ENCODE measurements around the gene HPS6.

The HPS6 gene

DNA sequence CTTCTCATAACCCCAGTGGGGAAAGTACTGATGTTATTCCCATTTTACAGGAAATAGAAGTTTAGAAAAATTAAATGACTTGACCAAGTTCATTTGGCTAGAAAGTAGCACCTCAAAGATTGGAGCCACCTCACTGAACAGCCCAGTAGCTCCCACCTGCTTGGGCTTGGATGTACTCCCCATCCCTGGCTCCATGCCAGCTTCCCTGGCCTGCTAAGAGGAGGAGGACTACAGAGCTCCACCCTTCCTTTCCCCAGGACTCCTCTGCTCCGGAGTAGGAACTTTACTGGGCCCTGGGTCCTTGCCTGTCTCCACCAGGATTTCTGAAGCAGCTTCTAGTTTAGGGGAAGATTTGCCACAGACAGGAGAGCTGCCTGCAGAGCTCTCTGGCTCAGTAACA lies 3.1 kb downstream of the HPS6 start:
- ATAC-seq = no peak
- no peak for TF ChIP-seq GLIS3 (CRISPR knock-in tag; IDR thresholded peaks at IDR 0.05)
- TF ChIP-seq, protein P1, sequence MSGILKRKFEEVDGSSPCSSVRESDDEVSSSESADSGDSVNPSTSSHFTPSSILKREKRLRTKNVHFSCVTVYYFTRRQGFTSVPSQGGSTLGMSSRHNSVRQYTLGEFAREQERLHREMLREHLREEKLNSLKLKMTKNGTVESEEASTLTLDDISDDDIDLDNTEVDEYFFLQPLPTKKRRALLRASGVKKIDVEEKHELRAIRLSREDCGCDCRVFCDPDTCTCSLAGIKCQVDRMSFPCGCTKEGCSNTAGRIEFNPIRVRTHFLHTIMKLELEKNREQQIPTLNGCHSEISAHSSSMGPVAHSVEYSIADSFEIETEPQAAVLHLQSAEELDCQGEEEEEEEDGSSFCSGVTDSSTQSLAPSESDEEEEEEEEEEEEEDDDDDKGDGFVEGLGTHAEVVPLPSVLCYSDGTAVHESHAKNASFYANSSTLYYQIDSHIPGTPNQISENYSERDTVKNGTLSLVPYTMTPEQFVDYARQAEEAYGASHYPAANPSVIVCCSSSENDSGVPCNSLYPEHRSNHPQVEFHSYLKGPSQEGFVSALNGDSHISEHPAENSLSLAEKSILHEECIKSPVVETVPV (CRISPR knock-in tag; IDR thresholded peaks at IDR 0.05) = no peak
- no peak for TF ChIP-seq ZFP3 (CRISPR knock-in tag; IDR thresholded peaks at IDR 0.05)
- TF ChIP-seq ZNF8 (CRISPR knock-in tag; IDR thresholded peaks at IDR 0.05) = no peak
- no peak for TF ChIP-seq ZC3H10 (CRISPR knock-in tag; IDR thresholded peaks at IDR 0.05)
- TF ChIP-seq ISL1 (CRISPR knock-in tag; IDR thresholded peaks at IDR 0.05) = no peak
- no peak for TF ChIP-seq SNAI2 (CRISPR knock-in tag; IDR thresholded peaks at IDR 0.05)
- no peak for TF ChIP-seq PPARA (CRISPR knock-in tag; IDR thresholded peaks at IDR 0.05; ENCODE audit: borderline replicate concordance)
- no peak for TF ChIP-seq CSDC2 (CRISPR knock-in tag; IDR thresholded peaks at IDR 0.05)
- TF ChIP-seq OSR1 (CRISPR knock-in tag; IDR thresholded peaks at IDR 0.05) = no peak
- TF ChIP-seq, protein P2, sequence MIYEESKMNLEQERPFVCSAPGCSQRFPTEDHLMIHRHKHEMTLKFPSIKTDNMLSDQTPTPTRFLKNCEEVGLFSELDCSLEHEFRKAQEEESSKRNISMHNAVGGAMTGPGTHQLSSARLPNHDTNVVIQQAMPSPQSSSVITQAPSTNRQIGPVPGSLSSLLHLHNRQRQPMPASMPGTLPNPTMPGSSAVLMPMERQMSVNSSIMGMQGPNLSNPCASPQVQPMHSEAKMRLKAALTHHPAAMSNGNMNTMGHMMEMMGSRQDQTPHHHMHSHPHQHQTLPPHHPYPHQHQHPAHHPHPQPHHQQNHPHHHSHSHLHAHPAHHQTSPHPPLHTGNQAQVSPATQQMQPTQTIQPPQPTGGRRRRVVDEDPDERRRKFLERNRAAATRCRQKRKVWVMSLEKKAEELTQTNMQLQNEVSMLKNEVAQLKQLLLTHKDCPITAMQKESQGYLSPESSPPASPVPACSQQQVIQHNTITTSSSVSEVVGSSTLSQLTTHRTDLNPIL (CRISPR knock-in tag; IDR thresholded peaks at IDR 0.05; ENCODE audit: low read depth) = no peak
- TF ChIP-seq ZFP30 (CRISPR knock-in tag; IDR thresholded peaks at IDR 0.05) = no peak
- TF ChIP-seq, protein P3, sequence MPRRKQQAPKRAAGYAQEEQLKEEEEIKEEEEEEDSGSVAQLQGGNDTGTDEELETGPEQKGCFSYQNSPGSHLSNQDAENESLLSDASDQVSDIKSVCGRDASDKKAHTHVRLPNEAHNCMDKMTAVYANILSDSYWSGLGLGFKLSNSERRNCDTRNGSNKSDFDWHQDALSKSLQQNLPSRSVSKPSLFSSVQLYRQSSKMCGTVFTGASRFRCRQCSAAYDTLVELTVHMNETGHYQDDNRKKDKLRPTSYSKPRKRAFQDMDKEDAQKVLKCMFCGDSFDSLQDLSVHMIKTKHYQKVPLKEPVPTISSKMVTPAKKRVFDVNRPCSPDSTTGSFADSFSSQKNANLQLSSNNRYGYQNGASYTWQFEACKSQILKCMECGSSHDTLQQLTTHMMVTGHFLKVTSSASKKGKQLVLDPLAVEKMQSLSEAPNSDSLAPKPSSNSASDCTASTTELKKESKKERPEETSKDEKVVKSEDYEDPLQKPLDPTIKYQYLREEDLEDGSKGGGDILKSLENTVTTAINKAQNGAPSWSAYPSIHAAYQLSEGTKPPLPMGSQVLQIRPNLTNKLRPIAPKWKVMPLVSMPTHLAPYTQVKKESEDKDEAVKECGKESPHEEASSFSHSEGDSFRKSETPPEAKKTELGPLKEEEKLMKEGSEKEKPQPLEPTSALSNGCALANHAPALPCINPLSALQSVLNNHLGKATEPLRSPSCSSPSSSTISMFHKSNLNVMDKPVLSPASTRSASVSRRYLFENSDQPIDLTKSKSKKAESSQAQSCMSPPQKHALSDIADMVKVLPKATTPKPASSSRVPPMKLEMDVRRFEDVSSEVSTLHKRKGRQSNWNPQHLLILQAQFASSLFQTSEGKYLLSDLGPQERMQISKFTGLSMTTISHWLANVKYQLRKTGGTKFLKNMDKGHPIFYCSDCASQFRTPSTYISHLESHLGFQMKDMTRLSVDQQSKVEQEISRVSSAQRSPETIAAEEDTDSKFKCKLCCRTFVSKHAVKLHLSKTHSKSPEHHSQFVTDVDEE (CRISPR knock-in tag; IDR thresholded peaks at IDR 0.05) = no peak

DNA sequence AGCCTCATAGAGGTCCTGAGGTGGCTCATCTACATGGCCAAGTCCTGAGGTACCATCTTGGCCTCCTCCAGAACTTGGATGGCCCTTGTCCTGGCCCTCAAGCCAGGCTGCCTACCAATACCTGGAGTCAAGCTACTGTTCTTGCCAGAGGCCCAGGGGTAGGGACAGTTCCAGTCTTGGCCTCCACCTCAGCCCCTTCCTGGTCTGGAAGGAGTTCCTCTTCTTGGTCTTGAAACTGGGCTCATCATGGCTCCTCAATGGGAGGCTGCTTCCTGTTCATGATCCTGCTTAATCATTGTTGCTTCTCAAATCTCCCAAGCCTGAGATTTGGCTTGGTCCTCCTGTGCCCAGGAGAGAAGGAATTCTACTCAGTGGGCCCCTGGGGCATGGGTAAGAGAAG lies 3.9 kb downstream of the HPS6 start:
- ATAC-seq = no peak

DNA sequence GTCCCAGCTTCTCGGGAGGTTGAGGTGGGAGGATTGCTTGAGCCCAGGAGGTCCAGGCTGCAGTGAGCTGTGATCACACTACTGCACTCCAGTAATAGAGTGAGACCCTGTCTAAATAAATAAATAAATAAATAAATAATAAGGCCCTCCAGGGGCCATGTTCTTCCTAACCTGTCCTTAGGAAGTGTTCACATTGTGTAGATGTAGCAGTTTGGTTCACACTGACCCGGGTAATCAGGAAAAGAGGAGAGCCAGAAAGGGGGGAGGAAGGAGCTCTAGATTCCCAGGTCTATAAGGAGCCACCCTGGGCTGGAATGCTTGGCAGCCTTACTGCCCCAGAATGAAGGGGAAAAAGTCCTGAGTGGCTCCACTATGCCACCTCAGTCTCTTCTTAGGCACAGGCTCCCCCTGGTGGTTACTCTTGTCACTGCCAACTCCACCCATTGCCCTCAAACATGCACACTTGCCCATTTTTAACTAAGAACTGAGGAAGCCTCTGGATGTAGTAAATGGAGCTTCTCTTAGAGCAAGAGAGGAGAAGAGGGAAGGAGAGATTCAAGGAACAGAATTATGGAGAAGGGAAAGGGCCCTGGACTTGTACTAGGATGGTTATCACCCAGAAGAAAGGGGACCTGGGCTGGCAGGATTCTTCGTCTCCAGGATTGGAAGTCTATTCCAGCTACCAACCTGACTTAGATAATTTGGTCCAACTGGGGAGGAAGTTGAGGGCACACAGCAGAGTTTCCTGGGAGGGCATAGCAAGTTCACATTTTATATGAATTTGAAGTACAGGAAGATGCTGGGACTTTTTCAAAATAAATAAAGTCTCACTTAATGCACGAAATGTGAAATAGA lies 7.8 kb downstream of the HPS6 start:
- ATAC-seq = peak; percentile 97
- TF ChIP-seq, protein P4, sequence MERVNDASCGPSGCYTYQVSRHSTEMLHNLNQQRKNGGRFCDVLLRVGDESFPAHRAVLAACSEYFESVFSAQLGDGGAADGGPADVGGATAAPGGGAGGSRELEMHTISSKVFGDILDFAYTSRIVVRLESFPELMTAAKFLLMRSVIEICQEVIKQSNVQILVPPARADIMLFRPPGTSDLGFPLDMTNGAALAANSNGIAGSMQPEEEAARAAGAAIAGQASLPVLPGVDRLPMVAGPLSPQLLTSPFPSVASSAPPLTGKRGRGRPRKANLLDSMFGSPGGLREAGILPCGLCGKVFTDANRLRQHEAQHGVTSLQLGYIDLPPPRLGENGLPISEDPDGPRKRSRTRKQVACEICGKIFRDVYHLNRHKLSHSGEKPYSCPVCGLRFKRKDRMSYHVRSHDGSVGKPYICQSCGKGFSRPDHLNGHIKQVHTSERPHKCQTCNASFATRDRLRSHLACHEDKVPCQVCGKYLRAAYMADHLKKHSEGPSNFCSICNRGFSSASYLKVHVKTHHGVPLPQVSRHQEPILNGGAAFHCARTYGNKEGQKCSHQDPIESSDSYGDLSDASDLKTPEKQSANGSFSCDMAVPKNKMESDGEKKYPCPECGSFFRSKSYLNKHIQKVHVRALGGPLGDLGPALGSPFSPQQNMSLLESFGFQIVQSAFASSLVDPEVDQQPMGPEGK (CRISPR knock-in tag; IDR thresholded peaks at IDR 0.05; ENCODE audit: borderline replicate concordance) = no peak
- TF ChIP-seq GLIS3 (CRISPR knock-in tag; IDR thresholded peaks at IDR 0.05) (no peak), TCF4 (CRISPR knock-in tag; IDR thresholded peaks at IDR 0.05; ENCODE audit: borderline replicate concordance) (no peak), TOX (CRISPR knock-in tag; IDR thresholded peaks at IDR 0.05; ENCODE audit: borderline replicate concordance) (no peak), ISL1 (CRISPR knock-in tag; IDR thresholded peaks at IDR 0.05) (no peak), OSR1 (CRISPR knock-in tag; IDR thresholded peaks at IDR 0.05) (no peak), ZNF565 (CRISPR knock-in tag; conservative IDR thresholded peaks at IDR 0.05; ENCODE audit: low read depth) (no peak), ARNTL (CRISPR knock-in tag; IDR thresholded peaks at IDR 0.05; ENCODE audit: borderline replicate concordance, low read depth) (no peak), BACH2 (CRISPR knock-in tag; IDR thresholded peaks at IDR 0.05; ENCODE audit: borderline replicate concordance) (no peak)
- TF ChIP-seq, protein P1 (CRISPR knock-in tag; IDR thresholded peaks at IDR 0.05) = no peak
- TF ChIP-seq, protein P2 (CRISPR knock-in tag; IDR thresholded peaks at IDR 0.05; ENCODE audit: low read depth) = no peak

More for the DNA sequence above, 3.9 kb downstream of the HPS6 start:
- TF ChIP-seq ZNF565 (CRISPR knock-in tag; conservative IDR thresholded peaks at IDR 0.05; ENCODE audit: low read depth) (no peak), ZFP30 (CRISPR knock-in tag; IDR thresholded peaks at IDR 0.05) (no peak), TCF4 (CRISPR knock-in tag; IDR thresholded peaks at IDR 0.05; ENCODE audit: borderline replicate concordance) (no peak), ARNTL (CRISPR knock-in tag; IDR thresholded peaks at IDR 0.05; ENCODE audit: borderline replicate concordance, low read depth) (no peak), PPARA (CRISPR knock-in tag; IDR thresholded peaks at IDR 0.05; ENCODE audit: borderline replicate concordance) (no peak), ZC3H10 (CRISPR knock-in tag; IDR thresholded peaks at IDR 0.05) (no peak)
- TF ChIP-seq, protein P4 (CRISPR knock-in tag; IDR thresholded peaks at IDR 0.05; ENCODE audit: borderline replicate concordance) = no peak

Data from SK-N-SH treated with all-trans-retinoic acid at 6 μM for 48 hours (cell line).